Measurements from ENCODE around the gene ZNF195. TPM values are rescaled to one million over a fixed set of nuclear protein-coding genes. Genes with fewer than 3 reads are reported as not detected.

Gene ZNF195
- total RNA-seq, 1 experiment from 2014 or later, result 47.7 TPM

- intact Hi-C loops (cut with micrococcal nuclease), result no loop called here
- Histone ChIP-seq H3K4me2 (ENCODE audit: low read length) (no peak overlapping the region), H3K4me3 (replicated peaks in 1 of 2; ENCODE audit: low read depth in 1 of 2, low read length in 2 of 2) (no peak overlapping the region), H3K36me3 (ENCODE audit: control insufficient read depth in 1 of 2, insufficient read depth in 2 of 2, low read length in 2 of 2) (peaks cover 8 to 17% of the 10 kb centered on the region in 2 experiments), H2AFZ (ENCODE audit: low read depth, low read length, poor library complexity, severe bottlenecking) (no peak overlapping the region), H4K20me1 (ENCODE audit: insufficient read depth) (no peaks in the 10 kb centered on the region), H3K27ac (ENCODE audit: low read depth, low read length) (no peak overlapping the region), H3K27me3 (ENCODE audit: insufficient read depth, low read length) (no peaks in the 10 kb centered on the region), H3K9me2 (ENCODE audit: insufficient read depth) (no peaks in the 10 kb centered on the region), H3K9ac (ENCODE audit: low read length) (no peak overlapping the region), H3K79me2 (ENCODE audit: insufficient read depth, low read length) (peaks cover 29% of the 10 kb centered on the region), H3K4me1 (ENCODE audit: control insufficient read depth in 1 of 2, insufficient read depth in 2 of 2, low read length in 2 of 2) (peaks cover 3 to 21% of the 10 kb centered on the region in 2 experiments; a peak in 2 of 4 replicates), H3K9me3 (ENCODE audit: control insufficient read depth in 1 of 2, insufficient read depth in 1 of 2, low read depth in 1 of 2, low read length in 2 of 2) (0 out of 4 replicates have a peak, but pooled peaks cover 0 to 3% of the 10 kb centered on the region in 2 experiments)
- ATAC-seq, result no peak
- TF ChIP-seq EZH2 (IDR thresholded peaks at IDR 0.05) (no peak), CBX3 (IDR thresholded peaks at IDR 0.05; ENCODE audit: low read depth) (no peak)
- POLR2A ChIA-PET, result interaction anchor here (0.6 kb wide), 1 partner anchor 30 kb away, joined by 4 read pairs; no protein-coding TSS in a partner anchor
- CTCF ChIA-PET, result no interaction called here
- RAD21 ChIA-PET (ENCODE audit: low non-redundant PET in 1 of 2, low total read pairs in 2 of 2, uncharacterized antibody in 2 of 2, unreplicated experiment in 2 of 2), result no interaction called here
- DNase-seq (ENCODE audit: low read depth, low spot score), result no peak
- no TSS peak for BruUV-seq (replicated peaks)
Measured at GRCh38 chr11:3380706-3381545, 2.0 kb upstream of the ZNF195 start.

- CTCF ChIA-PET, result no interaction called here
- ATAC-seq, result no peak
- no peaks in the 10 kb centered on the region for H4K20me1 ChIP-seq (ENCODE audit: insufficient read depth)
Measured at GRCh38 chr11:3375552-3375951, 3.4 kb downstream of the ZNF195 start.

More at GRCh38 chr11:3375552-3375951, 3.4 kb downstream of the ZNF195 start:
- TF ChIP-seq EZH2phosphoT487 (IDR thresholded peaks at IDR 0.05; ENCODE audit: borderline replicate concordance), result no peak
- TF ChIP-seq EZH2 (IDR thresholded peaks at IDR 0.05), result no peak
- no peak for TF ChIP-seq YY1 (IDR thresholded peaks at IDR 0.05; ENCODE audit: extremely low read depth, insufficient replicate concordance, low read depth, low read length)
- no peak for TF ChIP-seq REST (IDR thresholded peaks at IDR 0.05; ENCODE audit: low read depth)
- TF ChIP-seq POLR2A (IDR thresholded peaks at IDR 0.05; ENCODE audit: borderline replicate concordance, extremely low read depth, insufficient read depth, insufficient read length), result no peak
- DNase-seq (ENCODE audit: low read depth, low spot score), result no peak
- Histone ChIP-seq H3K9ac (ENCODE audit: low read length) (no peak overlapping the region), H3K9me3 (ENCODE audit: control insufficient read depth in 1 of 2, insufficient read depth in 1 of 2, low read depth in 1 of 2, low read length in 2 of 2) (peaks cover 0 to 13% of the 10 kb centered on the region in 2 experiments; a peak in 1 of 4 replicates), H3K27me3 (ENCODE audit: insufficient read depth, low read length) (no peaks in the 10 kb centered on the region), H3K9me2 (ENCODE audit: insufficient read depth) (no peaks in the 10 kb centered on the region), H3K4me1 (ENCODE audit: control insufficient read depth in 1 of 2, insufficient read depth in 2 of 2, low read length in 2 of 2) (peaks cover 3 to 16% of the 10 kb centered on the region in 2 experiments; a peak in 2 of 4 replicates), H3K79me2 (ENCODE audit: insufficient read depth, low read length) (peaks cover 83% of the 10 kb centered on the region), H3K36me3 (ENCODE audit: control insufficient read depth in 1 of 2, insufficient read depth in 2 of 2, low read length in 2 of 2) (peaks cover 32 to 70% of the 10 kb centered on the region in 2 experiments), H3K4me2 (ENCODE audit: low read length) (no peak overlapping the region), H2AFZ (ENCODE audit: low read depth, low read length, poor library complexity, severe bottlenecking) (no peak overlapping the region), H3K4me3 (replicated peaks in 1 of 2; ENCODE audit: low read depth in 1 of 2, low read length in 2 of 2) (no peak overlapping the region), H3K27ac (ENCODE audit: low read depth, low read length) (no peak overlapping the region)
- no TSS peak for BruUV-seq (replicated peaks)
- RAD21 ChIA-PET (ENCODE audit: low non-redundant PET in 1 of 2, low total read pairs in 2 of 2, uncharacterized antibody in 2 of 2, unreplicated experiment in 2 of 2), result no interaction called here
- POLR2A ChIA-PET, result no interaction called here
- intact Hi-C loops (cut with micrococcal nuclease), result no loop called here

All from HCT116 (cell line).